ENCODE results near the gene PMEPA1.

GRCh38 chr20:57658833-57659516 lies 50.8 kb downstream of the PMEPA1 start:
- TF ChIP-seq, protein P1, sequence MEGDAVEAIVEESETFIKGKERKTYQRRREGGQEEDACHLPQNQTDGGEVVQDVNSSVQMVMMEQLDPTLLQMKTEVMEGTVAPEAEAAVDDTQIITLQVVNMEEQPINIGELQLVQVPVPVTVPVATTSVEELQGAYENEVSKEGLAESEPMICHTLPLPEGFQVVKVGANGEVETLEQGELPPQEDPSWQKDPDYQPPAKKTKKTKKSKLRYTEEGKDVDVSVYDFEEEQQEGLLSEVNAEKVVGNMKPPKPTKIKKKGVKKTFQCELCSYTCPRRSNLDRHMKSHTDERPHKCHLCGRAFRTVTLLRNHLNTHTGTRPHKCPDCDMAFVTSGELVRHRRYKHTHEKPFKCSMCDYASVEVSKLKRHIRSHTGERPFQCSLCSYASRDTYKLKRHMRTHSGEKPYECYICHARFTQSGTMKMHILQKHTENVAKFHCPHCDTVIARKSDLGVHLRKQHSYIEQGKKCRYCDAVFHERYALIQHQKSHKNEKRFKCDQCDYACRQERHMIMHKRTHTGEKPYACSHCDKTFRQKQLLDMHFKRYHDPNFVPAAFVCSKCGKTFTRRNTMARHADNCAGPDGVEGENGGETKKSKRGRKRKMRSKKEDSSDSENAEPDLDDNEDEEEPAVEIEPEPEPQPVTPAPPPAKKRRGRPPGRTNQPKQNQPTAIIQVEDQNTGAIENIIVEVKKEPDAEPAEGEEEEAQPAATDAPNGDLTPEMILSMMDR (conservative IDR thresholded peaks at IDR 0.05) = no peak
- TF ChIP-seq EZH2 (IDR thresholded peaks at IDR 0.05; ENCODE audit: low read depth) = no peak
